Measurements from ENCODE around the gene OR6K3.

DNA sequence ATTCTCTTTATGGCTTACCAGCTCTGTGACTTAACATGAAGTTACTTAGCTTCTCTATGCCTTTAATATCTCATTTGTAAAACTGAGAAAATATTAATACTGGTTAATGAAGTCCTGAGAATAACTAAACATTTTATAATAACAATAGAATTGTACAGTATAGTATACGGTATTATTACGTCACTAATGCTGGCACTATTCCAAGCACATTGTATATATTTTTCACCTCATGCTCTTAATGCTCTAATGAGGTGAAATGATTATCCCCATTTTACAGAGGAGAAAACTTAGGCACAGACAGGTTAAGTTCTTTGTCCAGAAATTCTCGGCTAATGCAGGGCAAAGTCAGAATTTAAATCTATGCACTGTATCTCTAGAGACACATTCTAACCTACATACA lies 856 bp downstream of the OR6K3 start:
- TF ChIP-seq POLR2A (IDR thresholded peaks at IDR 0.05; ENCODE audit: low read depth, low read length) (no peak), PAX5 (IDR thresholded peaks at IDR 0.05; ENCODE audit: insufficient read depth, low read length, severe bottlenecking) (no peak), POLR2AphosphoS5 (IDR thresholded peaks at IDR 0.05; ENCODE audit: low read depth, low read length) (no peak)

Measured in GM12891 (cell line).